B cell (primary cell): ENCODE results near the gene PGAP3. TPM values are rescaled to one million over a fixed set of nuclear protein-coding genes. Genes with fewer than 3 reads are reported as not detected.
A peak's percentile ranks its signal among the peaks of the same experiment; 100 is the strongest.

ENCODE experiments used
- ATAC-seq: fragments of 200-7000 bp; cut with Tn5 transposase; one replicate; pipeline ENCODE4 v1.10.0; 2021; ENCODE audit warnings: low read depth, mild to moderate bottlenecking, moderate number of reproducible peaks, moderate library complexity
- CTCF ChIA-PET: fragments of 350-600 bp; sonication (Branson Sonifier 250); formaldehyde crosslinking; loops from one replicate; lab custom pipeline; 2021; ENCODE audit warnings: antibody characterized with exemption, inconsistent platforms; lab: Charles Lee
- POLR2A ChIA-PET: fragments of 350-600 bp; sonication (Branson Sonifier 250); formaldehyde crosslinking; loops from one replicate; lab custom pipeline; 2021; ENCODE audit warnings: antibody characterized with exemption; lab: Charles Lee
- DNase-seq: peaks from one replicate; pipeline ENCODE4 v3.0.0; 2013
- H2AFZ ChIP-seq: 2 replicates; pipeline ENCODE4 v1.6.1; 2012; ENCODE audit warnings: mild to moderate bottlenecking, low read depth, low read length; ENCODE audit not compliant: insufficient read depth, poor library complexity, severe bottlenecking
- H3K27ac ChIP-seq, 2 donors: 1 replicate in 1 of 2; 2 replicates in 1 of 2; pipeline ENCODE4 v1.5.1; 2012 to 2013; ENCODE audit warnings: low read length in 2 of 2, mild to moderate bottlenecking in 2 of 2, moderate library complexity in 1 of 2
- H3K27me3 ChIP-seq, 4 experiments: fragments of 200-600 bp in 1 of 4; sonication (generic) in 1 of 4; replicated peaks in 1 of 4; 1 replicate in 2 of 4; 2 replicates in 2 of 4; pipeline versions ENCODE4 v1.6.1 to v1.7.0; 2013 to 2016; ENCODE audit warnings: low read length in 3 of 4, mild to moderate bottlenecking in 2 of 4, mixed read lengths in 1 of 4, moderate library complexity in 1 of 4; ENCODE audit not compliant: insufficient read depth in 4 of 4, control insufficient read depth in 3 of 4; ENCODE audit errors: control extremely low read depth in 1 of 4
- H3K36me3 ChIP-seq, 2 experiments: replicated peaks in 1 of 2; 1 replicate in 1 of 2; 2 replicates in 1 of 2; pipeline versions ENCODE4 v1.6.1 to v1.7.1; 2013; ENCODE audit warnings: low read length in 1 of 2; ENCODE audit not compliant: insufficient read depth in 2 of 2, control insufficient read depth in 1 of 2; ENCODE audit errors: control extremely low read depth in 1 of 2, extremely low read depth in 1 of 2
- H3K4me1 ChIP-seq, 2 donors: fragments of 200-600 bp in 1 of 2; sonication (generic) in 1 of 2; 1 replicate in 1 of 2; 2 replicates in 1 of 2; pipeline versions ENCODE4 v1.5.1 to v1.6.1; 2013 to 2017; ENCODE audit warnings: low read length in 2 of 2; ENCODE audit not compliant: control insufficient read depth in 2 of 2, insufficient read depth in 2 of 2
- H3K4me2 ChIP-seq: replicated peaks from 2 replicates; pipeline ENCODE3; 2012; ENCODE audit warnings: mild to moderate bottlenecking, low read depth, low read length; ENCODE audit not compliant: poor library complexity, severe bottlenecking
- H3K4me3 ChIP-seq, 5 experiments: fragments of 200-600 bp in 1 of 5; sonication (generic) in 1 of 5; 1 replicate in 3 of 5; 2 replicates in 2 of 5; pipeline versions ENCODE4 v1.5.1 to v1.7.0; 2011 to 2016; ENCODE audit warnings: low read length in 4 of 5, mild to moderate bottlenecking in 4 of 5, low read depth in 2 of 5, control low read depth in 1 of 5, moderate library complexity in 1 of 5; ENCODE audit not compliant: insufficient read depth in 1 of 5; ENCODE audit errors: control extremely low read depth in 1 of 5, extremely low read depth in 1 of 5
- H3K79me2 ChIP-seq: fragments of 200-600 bp; sonication (generic); one replicate; pipeline ENCODE4 v1.6.0; 2016; ENCODE audit warnings: low read length; ENCODE audit not compliant: control insufficient read depth, insufficient read depth
- H3K9ac ChIP-seq: fragments of 200-600 bp; sonication (generic); 2 replicates; pipeline ENCODE4 v1.6.1; 2017; ENCODE audit warnings: mild to moderate bottlenecking, low read length, moderate library complexity
- H3K9me3 ChIP-seq, 3 donors: one replicate each; pipeline versions ENCODE4 v1.6.1 to v1.7.1; 2013; ENCODE audit warnings: low read length in 2 of 3; ENCODE audit not compliant: control insufficient read depth in 2 of 3, insufficient read depth in 1 of 3; ENCODE audit errors: control extremely low read depth in 1 of 3
- H4K20me1 ChIP-seq: 2 replicates; pipeline ENCODE4 v1.6.0; 2012; ENCODE audit warnings: mild to moderate bottlenecking, low read length; ENCODE audit not compliant: insufficient read depth, control insufficient read depth, poor library complexity, severe bottlenecking
- H3K27ac Mint-ChIP-seq: one replicate; pipeline ENCODE4 v1.8.0; 2021; ENCODE audit warnings: mixed read lengths
- H3K27me3 Mint-ChIP-seq: one replicate; pipeline ENCODE4 v1.8.0; 2021; ENCODE audit warnings: mixed read lengths
- H3K4me1 Mint-ChIP-seq: one replicate; pipeline ENCODE4 v1.8.0; 2021; ENCODE audit warnings: mixed read lengths
- H3K4me3 Mint-ChIP-seq: one replicate; pipeline ENCODE4 v1.8.0; 2021; ENCODE audit warnings: mixed read lengths
- H3K9me3 Mint-ChIP-seq: one replicate; pipeline ENCODE4 v1.8.0; 2022; ENCODE audit warnings: mixed read lengths; ENCODE audit not compliant: insufficient read depth
- CTCF ChIP-seq: fragments of 200-600 bp; IDR thresholded peaks from one replicate; pipeline ENCODE4 v1.8.0; 2022; ENCODE audit warnings: antibody characterized with exemption, mild to moderate bottlenecking
- EZH2 ChIP-seq: IDR thresholded peaks from 2 replicates; pipeline ENCODE4 v1.6.1; 2012; ENCODE audit warnings: borderline replicate concordance, low read depth, mild to moderate bottlenecking, moderate library complexity, low read length; ENCODE audit not compliant: insufficient read depth, poor library complexity, severe bottlenecking
- WGBS: methylation state at CpG from one replicate; pipeline ENCODE4 v1.1.5; 2013; ENCODE audit warnings: missing lambda C conversion rate; ENCODE audit not compliant: insufficient coverage; 5-methylcytosine and 5-hydroxymethylcytosine counted together
- intact Hi-C: fragments of 100-400 bp; cut with micrococcal nuclease; formaldehyde crosslinking; loops from one replicate; pipeline ENCODE4 v1.10.0; 2022
- polyA plus RNA-seq: library from polyadenylated mRNA; depleted of rRNA; stranded (reverse); fragments of >200 nt; gene quantifications from 2 replicates; pipeline ENCODE4 v1.2.3, GENCODE V29; 2012
- total RNA-seq, 2 donors: library from RNA; stranded (reverse); fragments of 120-200 nt in 1 of 2; gene quantifications; 1 replicate in 1 of 2; 2 replicates in 1 of 2; pipeline versions ENCODE4 v1.2.3 to v1.2.4, GENCODE V29; 2013 to 2022

PGAP3 gene
- total and polyA plus RNA-seq, 2 donors (not counting 1 experiment from before 2014, with no cell fraction given), result 27.4 to 34.3 TPM

GRCh38 chr17:39670746-39671145, 17.1 kb downstream of the PGAP3 start:
- H3K4me1 ChIP-seq, result peaks cover 48 to 59% of the 10 kb centered on the region in 2 donors
- Mint-ChIP-seq H3K27me3 (peaks cover 23% of the 10 kb centered on the region), H3K4me3 (no peak overlapping the region), H3K4me1 (peaks cover 41% of the 10 kb centered on the region), H3K9me3 (no peaks in the 10 kb centered on the region), H3K27ac (no peak overlapping the region)
- TF ChIP-seq EZH2 (no peak), CTCF (no peak)
- ATAC-seq, result no peak
- no peak overlapping the region for H3K9ac ChIP-seq
- no peak overlapping the region for H2AFZ ChIP-seq
- no peaks in the 10 kb centered on the region for H3K79me2 ChIP-seq
- WGBS, result 90% methylated on average over 2 of the region's 4 CpGs
- intact Hi-C loops, result no loop called here
- no peaks in the 10 kb centered on the region for H4K20me1 ChIP-seq
- no peak overlapping the region for H3K27ac ChIP-seq
- no peak overlapping the region for H3K4me3 ChIP-seq
- H3K36me3 ChIP-seq, result no peaks in the 10 kb centered on the region
- CTCF ChIA-PET, result interaction anchor here (0.8 to 8.7 kb wide), 12 partner anchors 9 to 202 kb away, joined by 3 to 109 read pairs (median 6); partner anchors contain the start of genes MIEN1 and STARD3
- no peak for DNase-seq
- POLR2A ChIA-PET, result interaction anchor here (0.6 to 1.3 kb wide), 3 partner anchors 9 to 126 kb away, joined by 3 to 7 read pairs (median 6); no protein-coding TSS in a partner anchor
- no peak overlapping the region for H3K4me2 ChIP-seq
- peaks cover 0 to 37% (median 7%) of the 10 kb centered on the region in 4 experiments for H3K27me3 ChIP-seq
- peaks cover 0 to 2% (median 0%) of the 10 kb centered on the region in 3 donors for H3K9me3 ChIP-seq

GRCh38 chr17:39669897-39670735, 17.7 kb downstream of the PGAP3 start:
- H2AFZ ChIP-seq, result no peak overlapping the region
- no peaks in the 10 kb centered on the region for H3K9me3 Mint-ChIP-seq
- H3K9ac ChIP-seq, result no peak overlapping the region
- no peak overlapping the region for H3K4me3 Mint-ChIP-seq
- peaks cover 41 to 53% of the 10 kb centered on the region in 2 donors for H3K4me1 ChIP-seq
- ChIA-PET POLR2A (interaction anchor here (0.6 to 1.3 kb wide), 2 partner anchors 9 to 126 kb away, joined by 3 to 6 read pairs; no protein-coding TSS in a partner anchor), CTCF (interaction anchor here (0.8 to 8.7 kb wide), 11 partner anchors 10 to 203 kb away, joined by 3 to 109 read pairs (median 7); partner anchors contain the start of genes MIEN1 and STARD3)
- intact Hi-C loops, result loop anchor here (2.0 to 5.0 kb wide), 2 partner anchors 19 to 197 kb away; partner anchors contain the start of genes PGAP3 and ZPBP2
- ATAC-seq (no peak), DNase-seq (no peak)
- H3K27me3 ChIP-seq, result peaks cover 0 to 37% (median 7%) of the 10 kb centered on the region in 4 experiments
- peak overlapping the region; percentile 10 for H3K27ac Mint-ChIP-seq
- no peak overlapping the region for H3K4me2 ChIP-seq
- H3K4me3 ChIP-seq, result no peak overlapping the region
- no peak overlapping the region for H3K27ac ChIP-seq
- H3K79me2 ChIP-seq, result no peaks in the 10 kb centered on the region
- no peak for TF ChIP-seq CTCF
- TF ChIP-seq EZH2, result no peak
- H3K27me3 Mint-ChIP-seq, result peaks cover 23% of the 10 kb centered on the region
- no peaks in the 10 kb centered on the region for H3K36me3 ChIP-seq
- peaks cover 0 to 2% (median 0%) of the 10 kb centered on the region in 3 donors for H3K9me3 ChIP-seq
- H3K4me1 Mint-ChIP-seq, result peaks cover 37% of the 10 kb centered on the region
- no peaks in the 10 kb centered on the region for H4K20me1 ChIP-seq
- 96% methylated on average over 23 of the region's 23 CpGs for WGBS
